HG02884 (cell line): Measurements from ENCODE around the gene PRKCZ.
"Not testable (repeated sequence)": the region's sequence is repeated elsewhere in the genome, so short reads cannot be mapped to it uniquely, and the experiment has no call there.

Experiments
- ATAC-seq: cut with Tn5 transposase; IDR thresholded peaks from one replicate; pipeline ENCODE4 v1.9.1; 2021; ENCODE audit warnings: mild to moderate bottlenecking, moderate library complexity; ENCODE audit not compliant: unreplicated experiment

PRKCZ gene

DNA sequence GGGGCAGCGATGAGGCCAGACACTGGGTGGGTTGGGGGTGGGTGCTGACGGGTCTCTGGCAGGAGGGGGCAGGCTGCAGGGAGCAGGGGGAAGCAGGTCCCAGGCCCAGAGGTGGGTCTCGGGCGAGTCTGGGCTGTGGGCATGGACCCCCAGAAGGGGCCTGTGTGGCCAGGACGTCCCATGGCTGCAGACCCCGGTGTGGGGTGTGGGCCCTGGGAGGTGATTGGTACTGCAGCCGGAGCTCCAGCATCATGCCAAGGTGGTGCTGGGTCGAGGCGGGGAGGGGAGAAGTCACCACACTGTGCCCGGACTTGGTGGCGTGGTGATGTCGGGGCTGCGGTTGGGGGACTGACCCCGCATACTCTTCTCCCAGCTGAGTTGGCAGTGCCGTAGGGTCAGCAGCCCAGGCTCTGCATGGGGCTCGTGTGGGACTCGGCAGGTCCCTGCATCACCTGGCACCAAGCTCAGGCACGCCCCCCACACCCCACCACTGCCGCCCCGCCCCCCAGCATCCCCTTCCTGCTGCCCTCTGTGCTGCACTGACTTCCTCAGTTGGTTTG is 31.2 kb downstream of the PRKCZ start:
- no peak for ATAC-seq

DNA sequence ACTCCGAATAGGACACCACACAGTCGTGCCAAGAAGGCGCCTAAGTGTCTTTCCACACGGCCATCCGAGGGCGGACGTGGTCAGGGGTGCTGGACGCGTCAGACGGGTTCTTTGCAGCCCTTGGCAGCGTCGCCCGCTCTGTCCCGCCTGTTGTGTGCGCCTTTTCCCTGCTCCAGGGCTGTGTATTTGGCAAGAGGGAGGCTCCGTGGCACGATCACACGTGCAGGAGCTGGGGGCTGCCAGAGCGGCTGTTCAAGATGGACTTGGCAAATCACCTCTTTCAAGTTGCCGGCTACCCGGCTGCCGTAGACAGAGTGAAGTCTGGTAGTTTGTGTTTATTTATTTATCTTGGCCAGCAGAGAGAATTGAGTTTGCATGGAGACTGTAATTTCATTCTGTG is 31.9 kb downstream of the PRKCZ start:
- ATAC-seq = no peak

DNA sequence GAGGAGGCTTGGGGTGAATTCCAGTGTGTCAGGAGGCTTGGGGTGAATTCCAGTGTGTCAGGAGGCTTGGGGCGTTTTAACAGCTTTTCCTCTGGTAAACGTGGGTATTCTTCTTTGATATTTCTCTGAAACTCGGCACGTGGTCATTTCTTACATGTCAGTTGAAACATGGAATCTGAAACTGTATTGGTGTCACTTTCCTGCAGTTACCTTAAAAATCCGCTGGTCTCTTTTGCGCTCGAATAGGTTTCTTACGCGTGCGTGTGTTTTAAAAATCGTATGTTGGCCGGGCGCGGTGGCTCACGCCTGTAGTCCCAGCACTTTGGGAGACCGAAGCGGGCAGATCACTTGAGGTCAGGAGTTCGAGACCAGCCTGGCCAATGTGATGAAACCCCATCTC is 33.5 kb downstream of the PRKCZ start:
- no peak for ATAC-seq

DNA sequence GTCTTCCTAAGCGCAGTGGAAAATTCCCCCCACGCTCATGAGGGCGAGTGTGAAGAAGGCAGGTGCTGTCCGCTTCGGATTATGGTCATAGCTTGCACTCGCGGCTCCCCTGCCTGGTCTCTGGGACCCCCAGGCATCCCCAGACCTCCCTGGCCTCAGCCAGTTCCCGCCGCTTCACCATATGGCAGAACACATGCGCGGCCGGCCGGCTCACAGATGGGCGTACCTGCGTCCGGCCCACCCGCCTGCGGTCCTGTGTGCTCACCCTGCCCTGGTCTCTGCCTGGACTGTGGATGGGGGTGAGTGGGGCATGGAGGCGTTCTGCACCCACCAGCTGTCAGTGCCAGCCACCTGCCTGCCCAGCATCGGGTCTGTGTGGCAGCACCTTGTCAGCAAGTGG is 34.1 kb downstream of the PRKCZ start:
- ATAC-seq = no peak

DNA sequence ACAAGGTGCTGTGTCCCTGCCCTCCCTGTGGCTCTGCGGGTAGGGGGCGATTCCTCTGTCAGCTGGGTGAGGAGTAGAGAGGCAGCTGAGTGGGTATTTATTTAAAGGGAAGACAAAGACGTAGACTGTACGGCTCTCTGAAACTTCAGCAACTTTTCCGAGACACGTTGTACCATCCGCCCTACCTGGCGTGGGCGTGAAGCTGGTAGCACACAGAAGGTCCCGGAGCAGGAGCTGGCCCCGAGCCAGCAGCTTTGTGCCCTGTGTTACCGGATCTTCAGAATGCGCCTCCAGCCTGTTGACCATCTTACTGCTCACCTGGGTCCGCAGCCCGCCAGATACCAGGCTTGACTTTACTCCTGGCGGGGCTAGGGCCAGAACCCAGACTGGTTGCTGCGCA is 34.9 kb downstream of the PRKCZ start:
- no peak for ATAC-seq

DNA sequence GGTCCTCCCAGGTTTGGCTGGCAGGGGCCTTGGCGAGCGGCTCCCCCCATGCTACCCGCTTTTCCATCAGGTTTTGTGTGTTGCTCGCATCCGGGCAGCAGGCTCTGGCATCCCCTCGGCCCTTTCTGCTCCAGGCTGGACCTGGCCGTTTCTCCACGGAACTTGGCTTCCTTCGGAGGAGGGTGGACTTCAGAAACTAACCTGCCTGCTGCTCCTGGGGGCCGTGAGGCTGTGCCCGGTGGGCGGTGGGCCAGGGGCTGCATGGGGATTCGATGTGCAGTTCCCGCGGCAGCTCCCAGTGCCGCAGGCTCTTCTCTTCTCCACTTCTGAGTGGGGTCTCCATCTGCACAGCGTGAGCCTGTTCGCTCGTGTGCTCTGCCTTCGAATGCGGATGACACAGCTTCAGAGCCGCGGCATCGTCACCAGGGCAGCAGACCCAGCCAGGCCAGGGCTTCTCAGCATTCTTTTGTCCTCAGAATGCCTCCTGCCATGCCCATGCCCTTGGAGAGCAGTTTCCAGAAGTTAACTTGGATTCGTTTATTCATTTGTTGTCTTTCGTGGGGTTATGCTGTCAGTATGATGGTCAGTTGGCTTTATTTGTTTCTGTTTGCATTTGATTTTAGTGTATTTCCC is 36.4 kb downstream of the PRKCZ start:
- no peak for ATAC-seq

DNA sequence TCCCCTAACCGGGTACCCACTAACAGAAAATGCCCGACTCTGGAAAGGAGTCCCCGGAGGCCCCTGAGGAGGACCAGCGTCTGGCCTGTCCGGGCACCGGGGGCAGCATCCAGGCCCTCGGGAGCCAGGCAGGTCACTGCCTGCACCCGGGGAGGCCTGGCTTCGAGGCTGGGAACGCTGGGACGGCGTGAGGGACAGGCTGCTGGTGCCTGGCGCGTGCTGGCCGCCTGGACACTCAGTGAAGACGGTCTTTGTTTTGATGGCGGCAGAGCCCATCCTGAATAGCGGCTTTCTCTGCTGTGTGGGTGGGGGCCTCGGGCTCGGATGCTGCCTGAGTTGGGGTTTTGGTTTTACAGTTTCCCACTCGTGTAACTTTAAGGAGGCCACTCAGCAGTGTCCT is 37.6 kb downstream of the PRKCZ start:
- no peak for ATAC-seq

DNA sequence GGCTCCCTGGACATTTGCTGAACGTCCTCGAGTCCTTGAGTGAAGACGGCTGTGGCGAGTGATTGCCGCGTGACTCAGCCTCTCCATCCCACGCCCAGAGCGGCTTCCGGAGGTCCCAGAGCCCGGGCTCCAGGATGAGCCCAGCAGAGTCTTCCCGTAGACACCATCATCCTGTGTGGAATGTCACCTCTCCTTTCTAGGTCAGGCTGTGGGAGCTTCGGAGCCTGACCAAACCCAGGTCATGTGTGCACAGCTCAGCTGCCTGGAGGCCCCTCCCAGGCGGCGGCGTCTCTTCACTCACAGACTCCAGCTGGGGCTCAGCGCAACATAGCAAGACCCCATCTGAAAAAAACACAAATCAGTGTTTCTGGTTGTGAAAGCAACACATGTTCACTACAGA is 38.2 kb downstream of the PRKCZ start:
- no peak for ATAC-seq

DNA sequence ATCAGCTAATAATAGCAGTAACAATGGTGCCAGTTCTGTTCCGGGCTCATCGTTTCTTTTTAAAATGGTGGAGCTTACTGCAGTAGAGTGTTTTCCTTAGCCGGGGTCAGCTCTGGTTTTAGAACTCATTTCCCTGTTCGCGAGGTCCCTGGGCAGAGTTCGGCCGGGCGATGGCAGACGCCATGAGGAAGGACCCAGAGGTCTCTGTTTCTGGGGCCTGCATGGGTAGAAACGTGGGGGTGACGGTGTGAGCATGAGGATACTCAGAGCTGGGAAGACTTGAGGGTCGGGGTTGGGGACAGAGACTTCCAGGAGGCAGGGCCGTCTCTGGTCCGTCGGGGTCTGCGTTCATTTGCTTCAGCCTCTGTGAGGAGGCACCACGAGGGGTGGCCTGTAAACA is 38.8 kb downstream of the PRKCZ start:
- ATAC-seq = no peak

DNA sequence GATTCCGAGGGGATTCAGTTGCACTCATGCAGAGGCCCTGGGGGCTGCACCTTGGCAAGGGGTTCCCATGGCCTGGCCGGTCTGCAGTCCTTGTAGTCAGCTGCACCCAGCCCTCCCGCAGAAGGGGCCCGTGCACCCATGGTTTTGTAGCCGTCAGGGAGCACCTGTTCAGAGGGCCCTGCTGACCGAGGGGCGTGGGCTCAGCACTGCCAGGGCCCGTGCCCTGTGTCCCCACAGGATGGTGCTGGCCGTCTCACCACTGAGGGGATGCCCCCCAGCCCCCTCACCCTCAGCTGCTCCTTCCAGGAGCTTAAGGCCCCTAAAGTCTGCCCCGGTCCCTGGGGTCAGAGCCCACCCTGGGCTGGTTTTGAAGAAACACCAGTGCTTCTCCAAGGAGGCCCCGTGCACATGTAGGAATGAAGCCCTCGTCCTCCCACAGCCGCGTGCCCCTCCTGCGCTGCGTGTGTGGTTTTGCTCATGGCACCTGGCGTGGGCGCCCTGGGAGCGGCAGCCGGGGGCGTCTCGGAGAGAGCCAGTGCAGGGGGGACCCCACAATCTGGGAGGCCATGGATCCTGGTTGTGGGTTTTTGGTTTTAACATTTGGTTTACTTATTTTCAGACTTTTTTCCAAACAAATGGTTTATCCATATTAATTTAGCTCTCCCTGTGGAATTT is 40.1 kb downstream of the PRKCZ start:
- ATAC-seq = no peak

DNA sequence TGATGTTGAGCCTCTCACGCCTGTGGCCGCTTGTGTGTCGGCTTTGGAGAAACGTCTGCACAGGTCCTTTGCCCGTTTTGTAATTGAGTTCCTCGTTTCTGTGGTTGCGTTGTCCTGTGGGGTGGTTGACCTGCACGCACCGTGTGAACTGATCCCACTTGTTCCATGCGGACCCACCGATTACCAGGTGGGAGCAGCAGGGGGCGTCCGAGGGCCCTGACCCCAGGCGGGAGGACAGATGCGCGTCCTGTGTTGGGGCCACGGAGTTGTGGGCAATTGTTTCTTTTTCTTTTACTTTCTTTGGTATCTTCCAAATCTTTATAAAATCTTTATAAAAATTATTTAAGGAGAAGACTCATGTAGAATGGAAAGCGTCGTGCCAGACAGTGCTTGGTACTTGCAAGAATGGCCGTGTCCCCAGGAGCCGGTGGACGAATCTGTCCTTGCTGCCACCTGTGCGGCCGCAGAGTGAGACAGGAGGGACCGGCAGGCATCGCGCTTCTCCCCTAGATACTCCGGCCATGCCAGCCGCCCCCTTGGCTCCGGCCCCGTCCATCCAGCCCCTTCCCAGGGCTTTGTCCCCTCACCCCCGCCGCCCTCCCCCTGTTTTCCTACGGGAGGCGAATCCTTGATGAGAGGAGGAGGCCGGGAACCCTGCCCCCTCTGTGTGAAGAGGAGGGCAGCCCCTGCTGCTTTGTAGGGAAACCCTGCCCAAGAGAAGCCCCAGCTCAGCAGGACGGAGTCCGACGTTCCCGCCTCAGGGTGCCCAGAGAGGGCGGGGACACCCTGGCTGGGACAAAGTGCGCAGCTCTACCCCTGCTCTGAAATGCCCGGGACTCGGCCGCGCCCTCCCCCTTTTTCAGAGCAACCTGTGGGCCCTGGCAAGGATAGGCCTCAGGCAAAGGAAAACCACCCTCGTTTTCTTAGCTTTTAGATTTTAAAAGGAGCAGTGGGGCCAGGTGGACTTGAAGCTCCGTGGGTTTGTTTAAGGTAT is 41.7 kb downstream of the PRKCZ start:
- ATAC-seq = no peak

DNA sequence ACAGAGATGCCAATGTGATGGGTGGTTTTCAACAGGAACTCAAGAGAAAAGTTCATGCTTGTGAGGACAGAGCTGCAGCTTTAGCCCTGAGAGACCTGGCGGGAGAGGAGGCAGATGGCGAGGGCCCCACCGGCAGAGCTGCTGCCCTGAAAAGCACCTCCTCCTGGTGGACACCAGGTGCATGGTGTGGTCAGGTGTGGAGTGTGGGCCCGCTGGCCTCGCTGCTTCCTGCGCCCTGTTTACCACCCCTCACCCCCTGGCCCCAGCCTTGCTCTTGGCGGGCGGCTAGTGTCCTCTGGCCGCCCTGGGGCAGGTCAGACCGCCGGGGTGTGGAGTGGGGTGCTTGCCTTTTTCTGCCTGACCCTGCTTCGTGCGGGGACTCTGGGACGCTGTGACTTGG is 42.8 kb downstream of the PRKCZ start:
- no peak for ATAC-seq

DNA sequence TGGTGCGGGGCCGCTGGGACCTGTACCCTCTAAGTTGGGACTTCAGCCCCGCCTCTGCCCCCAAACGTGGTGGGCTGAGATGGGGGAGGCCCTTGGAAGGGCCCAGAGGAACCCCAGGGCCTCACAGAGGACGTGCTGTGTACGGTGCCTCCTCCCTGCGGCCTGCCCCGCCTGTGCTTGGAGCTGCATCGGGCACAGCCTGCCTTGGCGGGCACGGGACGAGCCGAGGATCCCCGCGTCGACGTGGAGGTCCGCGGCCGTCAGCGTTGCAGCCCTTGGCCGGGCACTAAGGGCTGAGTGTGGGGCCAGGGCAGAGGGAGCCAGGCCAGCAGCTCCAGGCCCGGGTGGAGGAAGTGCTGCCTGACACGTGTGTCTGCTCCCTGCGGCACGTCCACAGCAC is 43.4 kb downstream of the PRKCZ start:
- no peak for ATAC-seq

DNA sequence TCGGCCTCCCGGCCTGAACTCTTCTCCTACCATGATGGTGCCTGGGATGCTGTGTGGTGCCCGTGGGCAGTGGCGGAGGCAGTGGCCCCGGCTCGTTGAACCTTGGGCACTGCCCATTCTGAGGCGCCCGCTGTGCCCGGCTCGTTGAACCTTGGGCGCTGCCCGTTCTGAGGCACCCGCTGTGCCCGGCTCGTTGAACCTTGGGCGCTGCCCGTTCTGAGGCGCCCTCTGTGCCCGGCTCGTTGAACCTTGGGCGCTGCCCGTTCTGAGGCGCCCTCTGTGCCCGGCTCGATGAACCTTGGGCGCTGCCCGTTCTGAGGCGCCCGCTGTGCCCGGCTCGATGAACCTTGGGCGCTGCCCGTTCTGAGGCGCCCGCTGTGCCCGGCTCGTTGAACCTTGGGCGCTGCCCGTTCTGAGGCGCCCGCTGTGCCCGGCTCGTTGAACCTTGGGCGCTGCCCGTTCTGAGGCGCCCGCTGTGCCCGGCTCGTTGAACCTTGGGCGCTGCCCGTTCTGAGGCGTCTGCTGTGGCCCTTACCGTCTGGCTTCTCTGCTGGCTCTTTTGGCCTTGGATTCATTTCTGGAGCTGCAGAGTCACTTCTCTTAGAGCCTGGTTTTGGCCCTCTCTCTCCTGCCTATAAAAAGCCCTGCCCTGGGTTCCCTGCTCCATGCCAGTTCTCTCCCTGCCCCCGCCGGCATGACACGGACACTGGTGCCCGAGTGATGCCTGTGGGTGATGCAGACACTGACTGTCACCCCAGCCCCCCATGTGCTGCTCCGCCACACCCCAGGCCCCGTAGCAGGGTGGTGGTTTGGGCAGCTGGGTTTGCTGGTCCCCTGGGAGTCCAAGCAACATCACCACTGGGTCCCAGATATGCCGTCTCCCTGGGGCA is 44.3 kb downstream of the PRKCZ start:
- ATAC-seq = not testable (repeated sequence)

DNA sequence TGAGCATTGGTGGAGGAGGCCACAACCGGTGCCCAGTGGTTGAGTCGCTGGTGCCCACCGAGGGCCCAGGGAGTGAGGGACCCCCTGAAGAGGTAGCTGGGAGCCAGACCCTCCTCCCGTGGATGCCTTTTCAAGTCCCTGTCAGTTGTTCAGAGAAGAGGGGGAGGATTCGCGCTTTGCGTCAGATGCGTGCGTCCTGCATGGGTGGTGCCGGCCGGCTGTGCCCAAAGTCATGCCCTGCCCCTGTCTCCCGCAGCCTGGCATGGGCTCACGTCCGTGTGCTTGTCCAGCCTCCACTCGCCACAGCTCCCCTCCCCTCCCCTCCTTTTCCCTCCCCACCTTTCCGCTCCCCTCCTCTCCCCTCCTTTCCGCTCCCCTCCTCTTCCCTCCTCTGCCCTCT is 45.2 kb downstream of the PRKCZ start:
- ATAC-seq = no peak

DNA sequence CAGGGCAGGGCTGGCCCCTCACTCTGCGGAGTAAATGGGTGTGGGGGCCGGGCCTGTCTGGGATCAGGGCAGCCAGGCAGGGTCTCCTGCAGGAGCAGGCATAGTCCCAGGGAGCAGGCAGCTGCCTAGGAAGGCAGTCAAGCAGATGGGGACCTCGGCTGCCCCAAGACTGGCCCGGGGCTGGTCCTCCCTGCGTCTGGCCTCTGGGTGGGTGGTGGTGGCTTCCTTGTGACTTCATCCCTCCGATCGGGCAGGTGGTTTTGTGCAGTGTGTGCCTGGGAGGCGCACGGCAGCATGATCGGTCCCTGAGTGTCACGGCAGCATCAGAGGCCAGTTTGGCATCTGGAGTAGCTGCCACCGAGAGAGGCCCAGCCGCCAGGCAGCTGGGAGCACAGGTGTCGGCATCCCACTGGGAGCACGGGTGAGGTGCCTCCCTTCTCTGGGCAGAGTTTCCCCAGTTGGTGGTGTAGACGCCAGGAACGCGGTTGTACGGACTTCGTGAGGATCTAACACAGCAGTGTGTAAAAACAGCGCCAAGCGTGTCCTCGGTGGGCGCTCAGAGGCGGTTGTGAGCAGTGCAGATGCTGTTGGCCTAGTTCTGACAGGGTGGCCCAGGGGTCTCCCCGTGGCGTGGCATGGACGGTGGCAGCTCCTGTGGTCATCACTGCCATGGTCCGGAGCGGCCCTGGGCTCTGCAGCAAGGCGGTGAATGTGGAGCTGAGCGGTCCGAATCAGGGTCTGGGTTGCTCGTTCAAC is 45.9 kb downstream of the PRKCZ start:
- ATAC-seq = no peak

DNA sequence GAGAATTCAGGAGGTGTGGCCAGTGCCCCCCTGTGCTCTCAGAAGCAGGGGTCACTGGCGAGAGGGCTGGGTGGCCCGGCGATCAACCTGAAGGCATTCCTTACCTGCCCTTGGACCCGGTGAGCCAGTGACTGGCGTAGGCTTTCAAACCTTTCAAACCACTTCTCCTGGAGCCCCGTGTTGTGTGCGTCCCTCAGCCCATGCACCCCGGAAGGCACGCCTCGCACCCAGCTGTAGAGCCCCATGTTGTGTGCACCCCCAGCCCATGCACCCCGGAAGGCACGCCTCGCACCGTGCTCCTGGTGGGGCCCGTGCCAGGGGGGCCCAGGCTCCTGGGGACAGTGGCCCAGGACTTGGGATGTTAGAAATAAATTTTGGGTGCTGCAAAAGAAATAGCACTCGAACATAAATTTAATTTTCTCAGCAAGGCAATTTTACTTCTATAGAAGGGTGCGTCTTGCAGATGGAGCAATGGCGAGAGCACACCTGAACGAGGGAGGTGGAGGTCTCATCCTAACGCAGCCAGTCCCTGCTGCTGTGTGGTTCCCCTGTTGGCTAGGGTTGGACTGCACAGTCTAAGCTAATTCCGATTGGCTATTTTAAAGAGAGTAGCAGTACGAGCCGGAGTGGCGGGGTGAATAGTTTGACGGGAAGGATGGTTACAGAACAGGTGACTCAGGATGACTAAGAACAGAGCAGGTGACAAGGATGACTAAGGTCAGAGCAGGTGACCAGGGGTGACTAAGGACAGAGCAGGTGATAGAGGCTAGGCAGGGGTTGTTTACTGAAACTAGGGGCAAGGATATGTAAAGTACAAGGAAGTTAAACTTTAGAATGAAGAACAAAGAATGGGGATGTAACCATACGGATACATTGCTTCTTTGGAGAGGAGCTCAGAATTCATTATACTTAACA is 47.4 kb downstream of the PRKCZ start:
- no peak for ATAC-seq

DNA sequence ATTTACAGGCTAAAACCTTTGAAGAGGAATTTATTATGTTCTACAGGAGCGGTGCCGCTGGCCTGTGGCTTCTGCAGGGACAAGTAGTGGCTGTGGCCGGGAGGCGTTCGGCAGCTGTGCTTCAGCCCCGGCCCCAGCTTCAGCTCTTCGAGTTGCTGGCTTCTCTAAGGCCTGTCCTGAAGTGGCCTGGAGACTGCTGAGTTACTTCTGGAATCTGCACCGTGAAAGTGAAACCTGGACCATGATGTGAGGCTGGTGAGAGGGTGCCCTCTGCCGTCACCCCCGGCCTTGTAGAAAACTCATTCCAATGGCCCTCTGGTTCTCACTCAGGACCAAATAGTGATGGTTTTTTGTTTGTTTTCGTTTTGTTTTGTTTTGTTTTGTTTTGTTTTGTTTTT is 48.1 kb downstream of the PRKCZ start:
- ATAC-seq = no peak
